K562 (cell line): Measurements from ENCODE around the gene IL17RC. TPM values are rescaled to one million over a fixed set of nuclear protein-coding genes. Genes with fewer than 3 reads are reported as not detected.
"Not testable (repeated sequence)": the region's sequence is repeated elsewhere in the genome, so short reads cannot be mapped to it uniquely, and the experiment has no call there.

Experiments used
- ATAC-seq: fragments of 200-7000 bp; cut with Tn5 transposase; 3 replicates; pipeline ENCODE4 v1.9.1; 2020; ENCODE audit warnings: moderate library complexity
- BruUV-seq: library from RNA; stranded (reverse); fragments of 400-500 nt; replicated peaks from 2 replicates; lab custom pipeline; 2021; lab: Mats Ljungman, UMichigan
- CTCF ChIA-PET: fragments of 300-600 bp; formaldehyde crosslinking; extraction: SDS; loops from one replicate; lab custom pipeline; 2021; ENCODE audit warnings: low intra/inter-chr PET ratio; lab: Yijun Ruan, JAX
- POLR2A ChIA-PET: fragments of 300-600, 350-650 bp; sonication (Branson Sonifier 250); formaldehyde crosslinking; extraction: SDS; loops from one replicate; lab custom pipeline; 2021; ENCODE audit warnings: antibody characterized with exemption, inconsistent platforms; lab: Yijun Ruan, JAX
- DNase-seq, 4 experiments: peaks; one replicate each; pipeline versions ENCODE4 v3.0.0 to v3.0.0-alpha.2; 2011 to 2018; ENCODE audit warnings: low spot score in 3 of 4, mixed read lengths in 3 of 4; ENCODE audit errors: extremely low read depth in 1 of 4
- FAIRE-seq: peaks from 2 replicates; lab custom pipeline; 2011; peaks lifted over from hg19 to GRCh38; lab: Jason Lieb, UNC
- H2AFZ ChIP-seq: 2 replicates; pipeline ENCODE4 v1.6.0; 2011; ENCODE audit warnings: low read depth, low read length, control low read depth, inconsistent platforms
- H3K27ac ChIP-seq: fragments of 200-600 bp; 3 replicates; pipeline ENCODE4 v1.8.0; 2011; ENCODE audit warnings: low read depth, mild to moderate bottlenecking, control low read depth, inconsistent platforms, low read length, moderate library complexity, mixed read lengths; ENCODE audit errors: extremely low read depth
- H3K27me3 ChIP-seq, 2 experiments: fragments of 300-600 bp in 1 of 2; 2 replicates in 1 of 2; 3 replicates in 1 of 2; pipeline versions ENCODE4 v1.6.0 to v1.8.0; 2011; ENCODE audit warnings: inconsistent platforms in 2 of 2, low read length in 2 of 2, mild to moderate bottlenecking in 1 of 2, mixed read lengths in 1 of 2, moderate library complexity in 1 of 2; ENCODE audit not compliant: control insufficient read depth in 2 of 2, insufficient read depth in 2 of 2
- H3K36me3 ChIP-seq: fragments of 300-600 bp; 3 replicates; pipeline ENCODE4 v1.8.0; 2011; ENCODE audit warnings: mild to moderate bottlenecking, low read length, inconsistent platforms; ENCODE audit not compliant: control insufficient read depth, insufficient read depth
- H3K4me1 ChIP-seq, 2 experiments: fragments of 200-600 bp in 1 of 2; replicated peaks in 1 of 2; 2 replicates in 1 of 2; 3 replicates in 1 of 2; pipeline versions ENCODE4 v1.5.1 to v1.8.0; 2011; ENCODE audit warnings: inconsistent platforms in 2 of 2, low read length in 2 of 2, mild to moderate bottlenecking in 1 of 2, mixed read lengths in 1 of 2, moderate library complexity in 1 of 2; ENCODE audit not compliant: control insufficient read depth in 2 of 2, insufficient read depth in 2 of 2
- H3K4me2 ChIP-seq: 2 replicates; pipeline ENCODE4 v1.6.1; 2011; ENCODE audit warnings: low read length, control low read depth, inconsistent platforms, mixed read lengths; ENCODE audit not compliant: insufficient read depth
- H3K4me3 ChIP-seq: fragments of 200-600 bp; sonication (generic), shearing (Covaris generic); 2 replicates; pipeline ENCODE4 v1.5.1; 2016; ENCODE audit warnings: control low read depth, inconsistent platforms
- H3K79me2 ChIP-seq: fragments of 200-600 bp; 3 replicates; pipeline ENCODE4 v1.8.0; 2011; ENCODE audit warnings: low read length, inconsistent platforms; ENCODE audit not compliant: control insufficient read depth, insufficient read depth
- H3K9ac ChIP-seq, 2 experiments: 2 replicates each; pipeline versions ENCODE4 v1.6.0 to v1.6.1; 2011; ENCODE audit warnings: low read depth in 2 of 2, low read length in 2 of 2, control low read depth in 1 of 2, inconsistent platforms in 1 of 2, mild to moderate bottlenecking in 1 of 2, mixed read lengths in 1 of 2; ENCODE audit not compliant: insufficient read depth in 1 of 2
- H3K9me1 ChIP-seq: one replicate; pipeline ENCODE4 v1.6.0; 2011; ENCODE audit warnings: inconsistent platforms, mild to moderate bottlenecking, low read length, moderate library complexity; ENCODE audit not compliant: control insufficient read depth, insufficient read depth
- H3K9me3 ChIP-seq: replicated peaks from 2 replicates; pipeline ENCODE4 v1.5.1; 2011; ENCODE audit warnings: low read depth, low read length, inconsistent platforms; ENCODE audit not compliant: control insufficient read depth, insufficient read depth
- H4K20me1 ChIP-seq: replicated peaks from 2 replicates; pipeline ENCODE4 v1.6.1; 2011; ENCODE audit warnings: low read length, inconsistent platforms, mixed read lengths; ENCODE audit not compliant: control insufficient read depth, insufficient read depth
- BCOR ChIP-seq: fragments of 450-650 bp; IDR thresholded peaks from 2 replicates; pipeline ENCODE4 v1.6.1; 2016
- CXXC5 ChIP-seq: fragments of 250-450 bp; sonication (Bioruptor Pico); IDR thresholded peaks from 2 replicates; pipeline ENCODE4 v1.8.0; 2022; ENCODE audit warnings: inconsistent platforms, mild to moderate bottlenecking, moderate library complexity
- E2F1 ChIP-seq: sonication (generic); formaldehyde crosslinking; IDR thresholded peaks from 2 replicates; pipeline ENCODE4 v1.8.1; 2023; ENCODE audit warnings: mild to moderate bottlenecking, missing genetic modification reagents, moderate library complexity
- FOXP4 ChIP-seq: sonication (generic); formaldehyde crosslinking; IDR thresholded peaks from 2 replicates; pipeline ENCODE4 v1.8.0; 2022; ENCODE audit warnings: mild to moderate bottlenecking, missing genetic modification reagents, borderline replicate concordance
- ZBTB17 ChIP-seq: fragments of 450-650 bp; formaldehyde crosslinking; IDR thresholded peaks from 2 replicates; pipeline ENCODE4 v1.4.0; 2020; ENCODE audit warnings: mild to moderate bottlenecking
- WGBS: fragments of 100-300 bp; shearing (Covaris generic); methylation state at CpG from one replicate; pipeline ENCODE4 v1.1.6; 2016; ENCODE audit warnings: low coverage, mixed read lengths; ENCODE audit not compliant: insufficient coverage; ENCODE audit errors: missing lambda C conversion rate; 5-methylcytosine and 5-hydroxymethylcytosine counted together
- in situ Hi-C: fragments of 300-500 bp; cut with MboI; formaldehyde crosslinking; loops from 4 replicates; pipeline ENCODE4 v1.15.0; 2018; ENCODE audit warnings: inconsistent platforms, mixed read lengths
- intact Hi-C: fragments of 100-400 bp; cut with micrococcal nuclease; formaldehyde crosslinking; loops from 2 replicates; pipeline ENCODE4 v1.14.2; 2022
- polyA plus RNA-seq, 8 experiments: library from polyadenylated mRNA; depleted of rRNA in 4 of 8; stranded (reverse) in 5 of 8; unstranded in 3 of 8; fragments of >200 nt; fragmentation: Nextera tagmentation in 2 of 8; fragmentation: Illumina TruSeq in 1 of 8; extraction: Ambion mirVana in 2 of 8; extraction: Trizol in 1 of 8; gene quantifications; 2 replicates each; pipeline versions ENCODE4 v1.2.1 to v1.2.3, GENCODE V29; 2011 to 2014; ENCODE audit warnings: inconsistent platforms in 1 of 8, missing spikeins in 1 of 8
- total RNA-seq, 7 experiments: library from RNA; depleted of rRNA in 6 of 7; stranded (reverse); fragments of >200 nt in 6 of 7; fragmentation: Illumina TruSeq in 2 of 7; extraction: Trizol in 2 of 7; gene quantifications; 2 replicates each; pipeline versions ENCODE4 v1.2.1 to v1.2.3, GENCODE V29; 2011 to 2021; ENCODE audit warnings: low replicate concordance in 1 of 7
- TF ChIP-seq, protein P1 (sequence below): sonication (generic); formaldehyde crosslinking; IDR thresholded peaks from 2 replicates; pipeline ENCODE4 v1.8.1; 2022; ENCODE audit warnings: missing genetic modification reagents

Gene IL17RC
- total and polyA plus RNA-seq, 9 of the 15 experiments (the other 6 are each of a cell fraction or from before 2014, with no cell fraction given) = 0.15 to 11.4 (median 7.1) TPM; not detected in 1

DNA sequence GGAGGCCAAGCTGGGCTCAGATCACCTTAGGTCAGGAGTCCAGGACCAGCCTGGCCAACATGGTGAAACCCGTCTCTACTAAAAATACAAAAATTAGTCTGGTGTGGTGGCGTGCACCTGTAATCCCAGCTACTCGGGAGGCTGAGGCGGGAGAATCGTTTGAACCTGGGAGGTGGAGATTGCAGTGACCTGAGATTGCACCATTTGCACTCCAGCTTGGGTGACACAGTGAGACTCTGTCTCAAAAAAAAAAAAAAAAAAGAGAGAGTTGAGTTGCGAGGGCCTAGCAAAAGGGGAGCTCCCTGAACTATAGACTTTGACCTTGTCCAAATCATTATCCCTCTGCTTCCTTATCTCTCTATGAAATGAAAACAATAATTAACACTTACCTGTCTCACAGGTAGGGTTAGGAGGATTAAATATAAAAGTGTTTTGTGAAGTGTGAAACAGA, 15.9 kb upstream of the IL17RC start:
- H3K79me2 ChIP-seq, DNase-seq, BruUV-seq, H3K4me3 ChIP-seq, H3K9me1 ChIP-seq, H3K36me3 ChIP-seq, H4K20me1 ChIP-seq, H3K27me3 ChIP-seq, in situ Hi-C loops, intact Hi-C loops, H3K4me2 ChIP-seq, H3K9me3 ChIP-seq, H3K27ac ChIP-seq, CTCF ChIA-PET, H2AFZ ChIP-seq, H3K9ac ChIP-seq, FAIRE-seq, ATAC-seq: not testable (repeated sequence)
- WGBS = 72% methylated on average over 6 of the region's 6 CpGs
- peak; percentile 48; the same call in 1 of the 2 replicates for TF ChIP-seq BCOR
- POLR2A ChIA-PET = interaction anchor here (3.9 to 4.0 kb wide), 2 partner anchors 10 to 11 kb away, joined by 28 to 33 read pairs; partner anchors contain the start of gene JAGN1
- H3K4me1 ChIP-seq = peaks cover 42 to 48% of the 10 kb centered on the region in 2 experiments

GRCh38 chr3:9901967-9902366, 14.9 kb upstream of the IL17RC start:
- Histone ChIP-seq H3K27ac (peak overlapping the region; percentile 8; the same call in 1 of the 3 replicates), H3K79me2 (no peaks in the 10 kb centered on the region), H4K20me1 (no peaks in the 10 kb centered on the region), H3K9ac (peak overlapping the region; percentile 29 to 31; a peak in 2 of 4 replicates), H3K9me1 (no peaks in the 10 kb centered on the region), H3K4me3 (no peak overlapping the region), H3K4me2 (peak overlapping the region; percentile 67; the same call in 1 of the 2 replicates), H3K27me3 (no peaks in the 10 kb centered on the region), H3K36me3 (no peaks in the 10 kb centered on the region), H3K4me1 (peaks cover 42 to 45% of the 10 kb centered on the region in 2 experiments), H3K9me3 (no peaks in the 10 kb centered on the region), H2AFZ (peak overlapping the region; percentile 97)
- FAIRE-seq (no peak), DNase-seq (no peak), ATAC-seq (no peak)
- intact Hi-C loops (no loop called here), in situ Hi-C loops (no loop called here)
- TF ChIP-seq E2F1 (CRISPR knock-in tag) = no peak
- TF ChIP-seq, protein P1, sequence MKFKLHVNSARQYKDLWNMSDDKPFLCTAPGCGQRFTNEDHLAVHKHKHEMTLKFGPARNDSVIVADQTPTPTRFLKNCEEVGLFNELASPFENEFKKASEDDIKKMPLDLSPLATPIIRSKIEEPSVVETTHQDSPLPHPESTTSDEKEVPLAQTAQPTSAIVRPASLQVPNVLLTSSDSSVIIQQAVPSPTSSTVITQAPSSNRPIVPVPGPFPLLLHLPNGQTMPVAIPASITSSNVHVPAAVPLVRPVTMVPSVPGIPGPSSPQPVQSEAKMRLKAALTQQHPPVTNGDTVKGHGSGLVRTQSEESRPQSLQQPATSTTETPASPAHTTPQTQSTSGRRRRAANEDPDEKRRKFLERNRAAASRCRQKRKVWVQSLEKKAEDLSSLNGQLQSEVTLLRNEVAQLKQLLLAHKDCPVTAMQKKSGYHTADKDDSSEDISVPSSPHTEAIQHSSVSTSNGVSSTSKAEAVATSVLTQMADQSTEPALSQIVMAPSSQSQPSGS (CRISPR knock-in tag) = no peak
- TF ChIP-seq ZBTB17 (CRISPR knock-in tag) = 0 out of 2 replicates have a peak, but pooled peaks have one; percentile 24
- 0 out of 2 replicates have a peak, but pooled peaks have one; percentile 41 for TF ChIP-seq FOXP4 (CRISPR knock-in tag)
- TF ChIP-seq CXXC5 = no peak
- 75% methylated on average over 5 of the region's 5 CpGs for WGBS
- POLR2A ChIA-PET = interaction anchor here (0.6 to 5.8 kb wide), 5 partner anchors 8 to 23 kb away, joined by 4 to 33 read pairs (median 28); partner anchors contain the start of gene JAGN1
- CTCF ChIA-PET = no interaction called here
- BruUV-seq = no TSS peak
